Astrocyte (in vitro differentiated cells and primary cell): Measurements from ENCODE around the gene DCLK1. TPM values are rescaled to one million over a fixed set of nuclear protein-coding genes. Genes with fewer than 3 reads are reported as not detected.

Experiments used
- DNase-seq: peaks from one replicate; pipeline ENCODE4 v3.0.0-alpha.2; 2010; ENCODE audit warnings: low read depth
- FAIRE-seq: peaks from 2 replicates; lab custom pipeline; 2011; peaks lifted over from hg19 to GRCh38; lab: Jason Lieb, UNC
- H2AFZ ChIP-seq: 2 replicates; pipeline ENCODE4 v1.6.0; 2012; ENCODE audit warnings: low read depth, low read length, inconsistent platforms
- H3K27ac ChIP-seq: 2 replicates; pipeline ENCODE4 v1.5.1; 2011; ENCODE audit warnings: low read depth, low read length, inconsistent platforms
- H3K27me3 ChIP-seq: 2 replicates; pipeline ENCODE4 v1.6.0; 2011; ENCODE audit warnings: low read length, inconsistent platforms; ENCODE audit not compliant: insufficient read depth
- H3K36me3 ChIP-seq: 2 replicates; pipeline ENCODE4 v1.5.1; 2011; ENCODE audit warnings: low read length, inconsistent platforms; ENCODE audit not compliant: insufficient read depth
- H3K4me1 ChIP-seq: 2 replicates; pipeline ENCODE4 v1.5.1; 2011; ENCODE audit warnings: low read length, inconsistent platforms; ENCODE audit not compliant: insufficient read depth
- H3K4me2 ChIP-seq: 2 replicates; pipeline ENCODE4 v1.6.0; 2012; ENCODE audit warnings: low read length, inconsistent platforms
- H3K4me3 ChIP-seq: 2 replicates; pipeline ENCODE4 v1.5.1; 2011; ENCODE audit warnings: low read depth, mild to moderate bottlenecking, low read length, inconsistent platforms; ENCODE audit not compliant: insufficient read depth
- H3K79me2 ChIP-seq: 2 replicates; pipeline ENCODE4 v1.6.0; 2012; ENCODE audit warnings: mild to moderate bottlenecking, low read length, inconsistent platforms; ENCODE audit not compliant: insufficient read depth
- H3K9ac ChIP-seq: 2 replicates; pipeline ENCODE4 v1.6.0; 2012; ENCODE audit warnings: mild to moderate bottlenecking, low read length, inconsistent platforms
- H3K9me3 ChIP-seq: 2 replicates; pipeline ENCODE4 v1.5.1; 2012; ENCODE audit warnings: low read depth, mild to moderate bottlenecking, low read length, inconsistent platforms; ENCODE audit not compliant: insufficient read depth
- H4K20me1 ChIP-seq: 2 replicates; pipeline ENCODE4 v1.6.0; 2012; ENCODE audit warnings: low read length, inconsistent platforms; ENCODE audit not compliant: insufficient read depth
- H3K27ac Mint-ChIP-seq: one replicate; pipeline ENCODE4 v1.8.0; 2021; ENCODE audit warnings: mild to moderate bottlenecking, mixed read lengths; ENCODE audit not compliant: unreplicated experiment
- H3K27me3 Mint-ChIP-seq: one replicate; pipeline ENCODE4 v1.8.0; 2021; ENCODE audit warnings: low read depth, mixed read lengths; ENCODE audit not compliant: unreplicated experiment
- H3K36me3 Mint-ChIP-seq: one replicate; pipeline ENCODE4 v1.8.0; 2021; ENCODE audit warnings: low read depth, mixed read lengths; ENCODE audit not compliant: unreplicated experiment
- H3K4me1 Mint-ChIP-seq: one replicate; pipeline ENCODE4 v1.8.0; 2021; ENCODE audit warnings: low read depth, mixed read lengths; ENCODE audit not compliant: unreplicated experiment
- H3K4me3 Mint-ChIP-seq: one replicate; pipeline ENCODE4 v1.8.0; 2021; ENCODE audit warnings: mild to moderate bottlenecking, moderate library complexity, mixed read lengths; ENCODE audit not compliant: unreplicated experiment
- H3K9me3 Mint-ChIP-seq: one replicate; pipeline ENCODE4 v1.8.0; 2021; ENCODE audit warnings: mild to moderate bottlenecking, mixed read lengths; ENCODE audit not compliant: unreplicated experiment
- EZH2 ChIP-seq: IDR thresholded peaks from 2 replicates; pipeline ENCODE4 v1.6.1; 2012; ENCODE audit warnings: mild to moderate bottlenecking, low read length, inconsistent platforms; ENCODE audit not compliant: insufficient read depth
- total RNA-seq: library from RNA; stranded (reverse); gene quantifications from 2 replicates; pipeline ENCODE4 v1.2.1, GENCODE V29; 2021
- TF ChIP-seq, protein P1 (sequence below): IDR thresholded peaks from 2 replicates; pipeline ENCODE4 v1.5.1; 2011; ENCODE audit warnings: low read depth, mild to moderate bottlenecking, inconsistent platforms, low read length, moderate library complexity; ENCODE audit not compliant: insufficient read depth

DCLK1 gene
- total RNA-seq, 1 donor from 2014 or later: 4.9 TPM

DNA sequence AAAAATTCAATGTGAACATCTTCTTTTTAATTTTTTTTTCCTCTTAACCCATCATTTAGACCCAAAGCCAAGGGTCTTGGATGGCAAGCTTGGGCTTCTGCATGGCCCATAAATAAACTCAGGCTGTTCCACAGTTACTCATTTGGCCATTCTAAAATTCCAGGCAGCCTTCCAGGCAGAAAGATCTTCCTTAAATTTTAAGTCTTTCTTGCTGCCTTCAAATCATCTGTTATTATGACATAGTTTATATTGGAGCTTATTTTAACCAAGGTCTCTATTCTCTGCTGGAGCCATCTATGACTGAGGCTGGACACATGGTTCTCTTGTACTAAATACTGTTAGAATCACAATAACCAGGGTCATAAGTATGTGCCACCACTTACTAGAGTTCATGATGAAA is 337.4 kb downstream of the DCLK1 start:
- DNase-seq (no peak), FAIRE-seq (no peak)
- Histone ChIP-seq H3K79me2 (no peaks in the 10 kb centered on the region), H4K20me1 (no peaks in the 10 kb centered on the region), H3K4me2 (no peak overlapping the region), H3K36me3 (no peaks in the 10 kb centered on the region), H3K4me1 (no peaks in the 10 kb centered on the region), H3K4me3 (no peak overlapping the region), H3K9me3 (no peaks in the 10 kb centered on the region), H3K9ac (no peak overlapping the region), H2AFZ (no peak overlapping the region), H3K27me3 (no peaks in the 10 kb centered on the region), H3K27ac (no peak overlapping the region)
- no peaks in the 10 kb centered on the region for H3K9me3 Mint-ChIP-seq
- no peak overlapping the region for H3K4me3 Mint-ChIP-seq
- H3K36me3 Mint-ChIP-seq: no peaks in the 10 kb centered on the region
- TF ChIP-seq EZH2: no peak
- TF ChIP-seq, protein P1, sequence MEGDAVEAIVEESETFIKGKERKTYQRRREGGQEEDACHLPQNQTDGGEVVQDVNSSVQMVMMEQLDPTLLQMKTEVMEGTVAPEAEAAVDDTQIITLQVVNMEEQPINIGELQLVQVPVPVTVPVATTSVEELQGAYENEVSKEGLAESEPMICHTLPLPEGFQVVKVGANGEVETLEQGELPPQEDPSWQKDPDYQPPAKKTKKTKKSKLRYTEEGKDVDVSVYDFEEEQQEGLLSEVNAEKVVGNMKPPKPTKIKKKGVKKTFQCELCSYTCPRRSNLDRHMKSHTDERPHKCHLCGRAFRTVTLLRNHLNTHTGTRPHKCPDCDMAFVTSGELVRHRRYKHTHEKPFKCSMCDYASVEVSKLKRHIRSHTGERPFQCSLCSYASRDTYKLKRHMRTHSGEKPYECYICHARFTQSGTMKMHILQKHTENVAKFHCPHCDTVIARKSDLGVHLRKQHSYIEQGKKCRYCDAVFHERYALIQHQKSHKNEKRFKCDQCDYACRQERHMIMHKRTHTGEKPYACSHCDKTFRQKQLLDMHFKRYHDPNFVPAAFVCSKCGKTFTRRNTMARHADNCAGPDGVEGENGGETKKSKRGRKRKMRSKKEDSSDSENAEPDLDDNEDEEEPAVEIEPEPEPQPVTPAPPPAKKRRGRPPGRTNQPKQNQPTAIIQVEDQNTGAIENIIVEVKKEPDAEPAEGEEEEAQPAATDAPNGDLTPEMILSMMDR: no peak
- no peaks in the 10 kb centered on the region for H3K27me3 Mint-ChIP-seq
- H3K27ac Mint-ChIP-seq: no peak overlapping the region
- no peaks in the 10 kb centered on the region for H3K4me1 Mint-ChIP-seq

DNA sequence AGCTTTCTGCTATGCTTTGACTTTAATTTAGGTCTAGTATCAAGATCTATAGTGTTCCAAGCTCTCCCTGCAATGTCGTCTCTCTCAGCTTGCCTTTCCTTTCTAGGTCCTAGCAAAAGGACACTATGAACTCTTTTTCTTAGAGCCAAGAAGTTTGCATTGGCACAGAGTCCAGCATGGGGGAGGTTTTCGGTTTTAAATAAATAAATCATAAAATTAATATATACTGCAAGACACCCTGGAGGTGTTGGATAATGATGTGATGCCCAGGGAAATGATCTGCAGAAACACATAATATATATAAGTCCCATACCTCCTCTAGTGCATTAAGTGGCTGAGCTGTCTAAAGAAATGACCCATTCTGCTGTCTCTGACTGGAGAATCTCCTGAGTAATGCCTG is 338.3 kb downstream of the DCLK1 start:
- Mint-ChIP-seq H3K27ac (no peak overlapping the region), H3K4me1 (no peaks in the 10 kb centered on the region), H3K36me3 (no peaks in the 10 kb centered on the region), H3K4me3 (no peak overlapping the region), H3K9me3 (no peaks in the 10 kb centered on the region), H3K27me3 (no peaks in the 10 kb centered on the region)
- H3K36me3 ChIP-seq: no peaks in the 10 kb centered on the region
- FAIRE-seq (no peak), DNase-seq (no peak)
- H3K27ac ChIP-seq: no peak overlapping the region
- H3K4me1 ChIP-seq: no peaks in the 10 kb centered on the region
- no peak overlapping the region for H3K9ac ChIP-seq
- H3K4me3 ChIP-seq: no peak overlapping the region
- H3K4me2 ChIP-seq: no peak overlapping the region
- H4K20me1 ChIP-seq: no peaks in the 10 kb centered on the region
- H3K9me3 ChIP-seq: no peaks in the 10 kb centered on the region
- TF ChIP-seq EZH2: no peak
- TF ChIP-seq, protein P1: no peak
- H2AFZ ChIP-seq: no peak overlapping the region
- no peaks in the 10 kb centered on the region for H3K79me2 ChIP-seq
- no peaks in the 10 kb centered on the region for H3K27me3 ChIP-seq

DNA sequence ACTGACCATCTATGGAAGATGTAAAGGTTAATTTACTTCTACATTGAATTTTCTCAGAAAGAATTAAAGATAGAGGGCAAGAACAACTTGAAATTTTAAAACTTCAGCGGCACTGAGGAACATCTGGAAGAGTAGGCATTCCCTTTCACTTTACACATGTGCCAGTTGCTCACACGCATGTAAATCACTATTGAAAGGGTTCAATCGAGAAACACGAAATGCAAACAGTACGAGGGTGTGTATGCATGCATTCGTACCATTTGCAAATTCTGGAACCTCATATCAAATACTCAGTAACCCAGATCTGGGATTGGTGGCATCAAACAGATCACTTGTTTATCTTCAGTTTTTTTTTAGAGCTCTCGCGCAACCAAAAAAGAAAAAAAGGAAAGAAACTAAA is 339.2 kb downstream of the DCLK1 start:
- no peaks in the 10 kb centered on the region for H3K27me3 Mint-ChIP-seq
- H3K4me1 Mint-ChIP-seq: no peaks in the 10 kb centered on the region
- FAIRE-seq (no peak), DNase-seq (no peak)
- H3K9ac ChIP-seq: no peak overlapping the region
- H3K27ac Mint-ChIP-seq: no peak overlapping the region
- H4K20me1 ChIP-seq: no peaks in the 10 kb centered on the region
- no peaks in the 10 kb centered on the region for H3K9me3 ChIP-seq
- no peak overlapping the region for H2AFZ ChIP-seq
- TF ChIP-seq, protein P1: no peak
- TF ChIP-seq EZH2: no peak
- no peaks in the 10 kb centered on the region for H3K79me2 ChIP-seq
- H3K4me3 Mint-ChIP-seq: no peak overlapping the region
- no peaks in the 10 kb centered on the region for H3K9me3 Mint-ChIP-seq
- H3K27ac ChIP-seq: no peak overlapping the region
- no peak overlapping the region for H3K4me3 ChIP-seq
- no peak overlapping the region for H3K4me2 ChIP-seq
- no peaks in the 10 kb centered on the region for H3K36me3 ChIP-seq
- H3K4me1 ChIP-seq: no peaks in the 10 kb centered on the region
- no peaks in the 10 kb centered on the region for H3K27me3 ChIP-seq
- no peaks in the 10 kb centered on the region for H3K36me3 Mint-ChIP-seq
